Measurements from ENCODE around the gene ZNF516. TPM values are rescaled to one million over a fixed set of nuclear protein-coding genes. Genes with fewer than 3 reads are reported as not detected.

Gene ZNF516
- total and polyA plus RNA-seq, 10 of the 15 experiments (the other 5 are each of a cell fraction or from before 2014, with no cell fraction given) = 2.0 to 32.0 (median 8.3) TPM

GRCh38 chr18:76468345-76469304 is 26.4 kb downstream of the ZNF516 start:
- H3K27ac ChIP-seq (ENCODE audit: control insufficient read depth, insufficient read depth) = peak overlapping the region; percentile 18; the same call in 1 of the 2 replicates
- peaks cover 3% of the 10 kb centered on the region for H4K20me1 ChIP-seq (ENCODE audit: control insufficient read depth, insufficient read depth)
- FAIRE-seq = peak; percentile 18
- H3K9me3 ChIP-seq (replicated peaks; ENCODE audit: control insufficient read depth, insufficient read depth, low read length) = no peaks in the 10 kb centered on the region
- no peak overlapping the region; the same call in none of the 2 replicates for H3K4me2 ChIP-seq (ENCODE audit: control insufficient read depth, insufficient read depth)
- POLR2A ChIA-PET = no interaction called here
- in situ Hi-C loops (cut with MboI) (no loop called here), intact Hi-C loops (cut with micrococcal nuclease; ENCODE audit: unreplicated experiment) (no loop called here)
- BruUV-seq (replicated peaks) = no TSS peak
- DNase-seq (ENCODE audit: low read depth, low spot score) = no peak
- no peak overlapping the region for H2AFZ ChIP-seq (ENCODE audit: control insufficient read depth, low read depth, low read length)
- no peak for ATAC-seq
- SMC1A ChIA-PET (ENCODE audit: uncharacterized antibody, unreplicated experiment) = interaction anchor here (0.6 to 1.6 kb wide), 2 partner anchors 25 to 68 kb away, joined by 3 read pairs; no protein-coding TSS in a partner anchor
- CTCF ChIA-PET = interaction anchor here (1.1 to 1.2 kb wide), 2 partner anchors 12 to 16 kb away, joined by 3 read pairs; no protein-coding TSS in a partner anchor
- RAD21 ChIA-PET (ENCODE audit: unreplicated experiment) = interaction anchor here (0.7 kb wide), 1 partner anchor 19 kb away, joined by 3 read pairs; no protein-coding TSS in a partner anchor
- H3K4me3 ChIP-seq = no peak overlapping the region
- 82% methylated on average over 15 of the region's 16 CpGs for WGBS (ENCODE audit: insufficient coverage, insufficient replicate concordance, low lambda C conversion rate, missing lambda C conversion rate)
- peaks cover 68% of the 10 kb centered on the region for H3K79me2 ChIP-seq (ENCODE audit: control insufficient read depth, insufficient read depth, low read length)
- no peaks in the 10 kb centered on the region for H3K27me3 ChIP-seq (replicated peaks in 1 of 2; ENCODE audit: control insufficient read depth in 2 of 2, insufficient read depth in 2 of 2, low read length in 1 of 2)
- peaks cover 0 to 5% of the 10 kb centered on the region in 2 experiments; a peak in 2 of 4 replicates for H3K36me3 ChIP-seq (ENCODE audit: control insufficient read depth in 2 of 2, insufficient read depth in 2 of 2, low read length in 1 of 2)
- H3K4me1 ChIP-seq (ENCODE audit: control insufficient read depth, insufficient read depth, low read length) = peaks cover 13% of the 10 kb centered on the region
- H3K9ac ChIP-seq (ENCODE audit: control insufficient read depth, insufficient read depth, low read length) = no peak overlapping the region
- TF ChIP-seq NFXL1 (IDR thresholded peaks at IDR 0.05; ENCODE audit: borderline replicate concordance) = no peak
- no peak for TF ChIP-seq NKRF (conservative IDR thresholded peaks at IDR 0.05)
- TF ChIP-seq PAX5 (IDR thresholded peaks at IDR 0.05; ENCODE audit: borderline replicate concordance, low read depth, low read length) = no peak
- no peak for TF ChIP-seq HCFC1 (IDR thresholded peaks at IDR 0.05; ENCODE audit: low read length)
- no peak for TF ChIP-seq TCF12 (IDR thresholded peaks at IDR 0.05; ENCODE audit: low read depth, low read length)
- TF ChIP-seq TARDBP (IDR thresholded peaks at IDR 0.05; ENCODE audit: borderline replicate concordance) = no peak
- no peak for TF ChIP-seq POLR2AphosphoS2 (IDR thresholded peaks at IDR 0.05; ENCODE audit: low read depth, low read length)
- TF ChIP-seq NFIC (IDR thresholded peaks at IDR 0.05; ENCODE audit: low read depth, low read length) = no peak

All from GM12878 (cell line).